Adrenal gland (tissue), 5 donors: ENCODE data around the gene SLC66A3.

Source experiments
- POLR2A ChIP-seq, 2 donors: fragments of 450-650 bp; IDR thresholded peaks; one replicate each; pipeline ENCODE4 v1.6.1; 2017; ENCODE audit warnings: antibody characterized with exemption in 2 of 2, mild to moderate bottlenecking in 2 of 2, moderate library complexity in 1 of 2
- TF ChIP-seq, protein P1 (sequence below), 6 experiments: fragments of 450-650 bp in 4 of 6; fragments of 200-600 bp in 2 of 6; sonication (generic) in 1 of 6; IDR thresholded peaks; 1 replicate in 5 of 6; 2 replicates in 1 of 6; pipeline versions ENCODE4 v1.5.1 to v1.8.0; 2016 to 2021; ENCODE audit warnings: antibody characterized with exemption in 6 of 6, mild to moderate bottlenecking in 2 of 6, moderate library complexity in 1 of 6
- donor health status: DM: no; HTN: no; CAD: no.

DNA sequence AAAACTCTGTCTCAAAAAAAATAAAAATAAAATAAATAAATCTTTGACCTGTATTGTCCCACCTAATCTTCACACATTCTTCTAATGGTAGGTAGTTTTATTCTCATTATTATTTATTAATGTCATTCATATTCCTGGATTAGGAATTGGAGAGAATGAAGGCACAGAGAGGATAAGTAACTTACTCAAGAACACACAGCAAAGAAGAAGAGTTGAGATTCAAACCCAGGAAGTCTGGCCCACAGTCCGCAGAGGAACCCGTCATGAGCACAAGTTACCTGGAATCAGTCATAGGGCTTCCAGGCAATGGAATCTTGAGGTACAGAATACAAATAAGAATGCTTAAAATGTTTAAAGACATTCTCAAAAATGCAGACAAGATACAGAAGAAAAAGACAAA is 46.3 kb upstream of the SLC66A3 start:
- TF ChIP-seq, protein P1, sequence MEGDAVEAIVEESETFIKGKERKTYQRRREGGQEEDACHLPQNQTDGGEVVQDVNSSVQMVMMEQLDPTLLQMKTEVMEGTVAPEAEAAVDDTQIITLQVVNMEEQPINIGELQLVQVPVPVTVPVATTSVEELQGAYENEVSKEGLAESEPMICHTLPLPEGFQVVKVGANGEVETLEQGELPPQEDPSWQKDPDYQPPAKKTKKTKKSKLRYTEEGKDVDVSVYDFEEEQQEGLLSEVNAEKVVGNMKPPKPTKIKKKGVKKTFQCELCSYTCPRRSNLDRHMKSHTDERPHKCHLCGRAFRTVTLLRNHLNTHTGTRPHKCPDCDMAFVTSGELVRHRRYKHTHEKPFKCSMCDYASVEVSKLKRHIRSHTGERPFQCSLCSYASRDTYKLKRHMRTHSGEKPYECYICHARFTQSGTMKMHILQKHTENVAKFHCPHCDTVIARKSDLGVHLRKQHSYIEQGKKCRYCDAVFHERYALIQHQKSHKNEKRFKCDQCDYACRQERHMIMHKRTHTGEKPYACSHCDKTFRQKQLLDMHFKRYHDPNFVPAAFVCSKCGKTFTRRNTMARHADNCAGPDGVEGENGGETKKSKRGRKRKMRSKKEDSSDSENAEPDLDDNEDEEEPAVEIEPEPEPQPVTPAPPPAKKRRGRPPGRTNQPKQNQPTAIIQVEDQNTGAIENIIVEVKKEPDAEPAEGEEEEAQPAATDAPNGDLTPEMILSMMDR (IDR thresholded peaks at IDR 0.05) = no peak
- no peak for TF ChIP-seq POLR2A (IDR thresholded peaks at IDR 0.05)
